ENCODE results near the gene TTL.
"Not testable (repeated sequence)": the region's sequence is repeated elsewhere in the genome, so short reads cannot be mapped to it uniquely, and the experiment has no call there.

GRCh38 chr2:112435716-112436431, 46.1 kb upstream of the TTL start:
- not testable (repeated sequence) for TF ChIP-seq CTCF (conservative IDR thresholded peaks at IDR 0.05; ENCODE audit: low read depth, low read length); EZH2 (IDR thresholded peaks at IDR 0.05; ENCODE audit: low read length, unreplicated experiment); EZH2phosphoT487 (IDR thresholded peaks at IDR 0.05; ENCODE audit: borderline replicate concordance, low read length)
